Karpas-422 (cell line): ENCODE results near the gene LRRC4C. TPM values are rescaled to one million over a fixed set of nuclear protein-coding genes. Genes with fewer than 3 reads are reported as not detected.

Source experiments
- DNase-seq: peaks from one replicate; pipeline ENCODE4 v3.0.0-alpha.2; 2015
- H2AFZ ChIP-seq: fragments of 200-600 bp; sonication (generic); 2 replicates; pipeline ENCODE4 v1.6.1; 2014; ENCODE audit warnings: antibody characterized with exemption, low read length, mixed read lengths
- H3K27ac ChIP-seq: fragments of 200-600 bp; sonication (generic); 2 replicates; pipeline ENCODE4 v1.5.1; 2014; ENCODE audit warnings: mild to moderate bottlenecking, low read length, moderate library complexity
- H3K27me3 ChIP-seq: fragments of 200-600 bp; sonication (generic); 2 replicates; pipeline ENCODE4 v1.6.1; 2014; ENCODE audit warnings: low read length, mixed read lengths
- H3K36me3 ChIP-seq: fragments of 200-600 bp; sonication (generic); 2 replicates; pipeline ENCODE4 v1.6.1; 2014; ENCODE audit warnings: low read length, mixed read lengths; ENCODE audit not compliant: insufficient read depth
- H3K4me1 ChIP-seq: fragments of 200-600 bp; sonication (generic); 2 replicates; pipeline ENCODE4 v1.6.1; 2014; ENCODE audit warnings: mild to moderate bottlenecking, low read length, mixed read lengths
- H3K4me2 ChIP-seq: fragments of 200-600 bp; sonication (generic); 2 replicates; pipeline ENCODE4 v1.6.1; 2014; ENCODE audit warnings: low read length, low read depth, mild to moderate bottlenecking; ENCODE audit not compliant: poor library complexity, severe bottlenecking
- H3K4me3 ChIP-seq: fragments of 200-600 bp; sonication (generic); 2 replicates; pipeline ENCODE4 v1.5.1; 2014; ENCODE audit warnings: mild to moderate bottlenecking, antibody characterized with exemption, low read length, mixed read lengths
- H3K79me2 ChIP-seq: fragments of 200-600 bp; sonication (generic); 2 replicates; pipeline ENCODE4 v1.6.1; 2014; ENCODE audit warnings: mild to moderate bottlenecking, low read length, mixed read lengths
- H3K9ac ChIP-seq: fragments of 200-600 bp; sonication (generic); 2 replicates; pipeline ENCODE4 v1.6.0; 2014; ENCODE audit warnings: low read length
- H3K9me2 ChIP-seq: fragments of 200-600 bp; sonication (generic), shearing (Covaris generic); replicated peaks from 2 replicates; pipeline ENCODE4 v1.6.0; 2014; ENCODE audit warnings: mild to moderate bottlenecking, low read length, moderate library complexity; ENCODE audit not compliant: insufficient read depth
- H3K9me3 ChIP-seq: fragments of 300-700, 200-600 bp; sonication (generic); 2 replicates; pipeline ENCODE4 v1.6.1; 2014; ENCODE audit warnings: low read length, mixed read lengths
- H4K20me1 ChIP-seq: fragments of 200-600 bp; sonication (generic); 2 replicates; pipeline ENCODE4 v1.6.1; 2014; ENCODE audit warnings: mild to moderate bottlenecking, antibody characterized with exemption, low read length, low read depth; ENCODE audit not compliant: insufficient read depth
- total RNA-seq: library from RNA; depleted of rRNA; stranded (reverse); fragments of >200 nt; shearing (Covaris generic); gene quantifications from 2 replicates; pipeline ENCODE4 v1.2.3, GENCODE V29; 2014; ENCODE audit warnings: low replicate concordance

Gene LRRC4C
- total RNA-seq, 1 experiment from 2014 or later = not detected

GRCh38 chr11:40445391-40445790, 1014.1 kb downstream of the LRRC4C start:
- H3K9me3 ChIP-seq = peaks cover 19% of the 10 kb centered on the region

GRCh38 chr11:40444151-40444550, 1015.3 kb downstream of the LRRC4C start:
- Histone ChIP-seq H3K4me3 (no peak overlapping the region), H3K4me1 (no peaks in the 10 kb centered on the region), H3K27me3 (no peaks in the 10 kb centered on the region), H4K20me1 (no peaks in the 10 kb centered on the region), H3K27ac (no peak overlapping the region), H2AFZ (no peak overlapping the region), H3K9ac (no peak overlapping the region), H3K36me3 (no peaks in the 10 kb centered on the region), H3K9me2 (no peaks in the 10 kb centered on the region), H3K4me2 (no peak overlapping the region), H3K9me3 (peaks cover 24% of the 10 kb centered on the region), H3K79me2 (no peaks in the 10 kb centered on the region)
- no peak for DNase-seq

More at GRCh38 chr11:40445391-40445790, 1014.1 kb downstream of the LRRC4C start:
- no peak overlapping the region for H3K27ac ChIP-seq
- H3K4me2 ChIP-seq = no peak overlapping the region
- H3K9me2 ChIP-seq = no peaks in the 10 kb centered on the region
- no peak overlapping the region for H3K9ac ChIP-seq
- no peak overlapping the region for H2AFZ ChIP-seq
- no peaks in the 10 kb centered on the region for H3K4me1 ChIP-seq
- no peaks in the 10 kb centered on the region for H3K27me3 ChIP-seq
- DNase-seq = no peak
- no peaks in the 10 kb centered on the region for H4K20me1 ChIP-seq
- H3K4me3 ChIP-seq = no peak overlapping the region
- H3K36me3 ChIP-seq = no peaks in the 10 kb centered on the region
- no peaks in the 10 kb centered on the region for H3K79me2 ChIP-seq

DNA sequence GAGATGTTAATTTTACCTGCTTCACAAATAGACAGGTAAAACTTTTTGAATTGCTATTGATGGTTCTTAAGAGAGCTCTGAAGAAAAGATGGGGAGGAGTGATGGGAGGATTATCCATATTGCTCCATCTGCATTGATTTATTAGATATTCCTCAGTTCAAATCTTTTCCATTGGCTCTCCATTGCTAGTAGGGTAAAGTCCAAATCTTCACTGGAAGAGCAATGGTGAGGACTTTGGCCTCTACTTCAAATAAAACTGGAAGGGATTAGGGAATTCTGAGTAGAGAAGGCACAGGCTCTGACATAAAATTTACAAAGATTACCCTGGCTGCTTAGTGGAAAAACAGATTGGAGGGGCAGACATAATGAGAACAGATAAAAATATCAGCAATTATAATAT, 1024.1 kb downstream of the LRRC4C start:
- Histone ChIP-seq H3K36me3 (no peaks in the 10 kb centered on the region), H3K9me3 (peaks cover 25% of the 10 kb centered on the region), H3K27me3 (no peaks in the 10 kb centered on the region), H4K20me1 (no peaks in the 10 kb centered on the region), H3K79me2 (no peaks in the 10 kb centered on the region), H3K9me2 (no peaks in the 10 kb centered on the region), H3K4me2 (no peak overlapping the region), H3K9ac (no peak overlapping the region), H3K4me3 (no peak overlapping the region), H2AFZ (no peak overlapping the region), H3K27ac (no peak overlapping the region), H3K4me1 (no peaks in the 10 kb centered on the region)
- DNase-seq = no peak

DNA sequence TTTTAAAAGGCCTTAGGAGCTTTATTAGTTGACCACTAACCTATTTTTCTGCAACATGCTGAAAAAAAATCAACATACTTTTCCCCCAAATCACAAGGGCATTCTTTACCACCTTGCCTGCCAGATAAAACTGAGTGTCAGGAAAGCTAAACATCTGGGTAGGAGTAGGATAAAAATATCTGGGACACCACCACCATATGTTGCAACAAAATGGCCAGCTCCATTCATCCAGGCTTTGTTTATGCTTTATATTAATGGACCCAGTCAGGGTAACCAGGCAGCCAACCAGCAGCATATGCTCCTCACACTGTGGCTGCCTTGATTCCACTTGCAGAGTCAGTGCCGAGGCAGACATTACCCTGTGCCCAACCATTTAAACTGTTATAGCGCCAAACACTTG, 1024.5 kb downstream of the LRRC4C start:
- H4K20me1 ChIP-seq = no peaks in the 10 kb centered on the region
- H3K9ac ChIP-seq = no peak overlapping the region
- peaks cover 28% of the 10 kb centered on the region for H3K9me3 ChIP-seq
- DNase-seq = no peak
- no peaks in the 10 kb centered on the region for H3K27me3 ChIP-seq
- H3K4me3 ChIP-seq = no peak overlapping the region
- no peaks in the 10 kb centered on the region for H3K79me2 ChIP-seq
- H3K4me1 ChIP-seq = no peaks in the 10 kb centered on the region
- H3K36me3 ChIP-seq = no peaks in the 10 kb centered on the region
- H3K4me2 ChIP-seq = no peak overlapping the region
- H3K9me2 ChIP-seq = no peaks in the 10 kb centered on the region
- no peak overlapping the region for H2AFZ ChIP-seq
- H3K27ac ChIP-seq = no peak overlapping the region

DNA sequence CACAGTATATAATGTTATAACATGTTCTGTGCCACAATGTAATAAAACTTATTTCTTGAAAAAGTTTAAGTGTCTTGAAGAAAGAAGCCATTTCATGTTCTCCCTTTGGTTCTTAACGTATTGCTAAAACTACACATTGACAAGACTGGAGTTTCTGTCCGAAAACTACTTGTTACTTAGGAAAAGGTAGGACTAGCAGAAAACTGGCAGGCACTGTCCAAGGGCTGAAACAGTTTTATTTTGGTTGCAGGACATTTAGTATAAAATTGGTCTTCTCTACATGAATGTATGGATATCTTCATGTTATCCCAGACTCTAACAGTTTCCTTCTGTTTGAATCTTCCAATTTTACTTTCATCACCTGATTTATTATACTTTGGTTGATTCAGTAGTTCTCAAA, 1027.1 kb downstream of the LRRC4C start:
- H4K20me1 ChIP-seq = no peaks in the 10 kb centered on the region
- no peaks in the 10 kb centered on the region for H3K27me3 ChIP-seq
- H2AFZ ChIP-seq = no peak overlapping the region
- no peak overlapping the region for H3K27ac ChIP-seq
- H3K4me1 ChIP-seq = no peaks in the 10 kb centered on the region
- H3K9ac ChIP-seq = no peak overlapping the region
- peaks cover 19% of the 10 kb centered on the region for H3K9me3 ChIP-seq
- no peaks in the 10 kb centered on the region for H3K79me2 ChIP-seq
- H3K36me3 ChIP-seq = no peaks in the 10 kb centered on the region
- H3K4me2 ChIP-seq = no peak overlapping the region
- H3K4me3 ChIP-seq = no peak overlapping the region
- H3K9me2 ChIP-seq = no peaks in the 10 kb centered on the region
- no peak for DNase-seq

GRCh38 chr11:40425168-40425567, 1034.3 kb downstream of the LRRC4C start:
- Histone ChIP-seq H3K27me3 (no peaks in the 10 kb centered on the region), H3K4me2 (no peak overlapping the region), H4K20me1 (no peaks in the 10 kb centered on the region), H3K9ac (no peak overlapping the region), H3K4me1 (no peaks in the 10 kb centered on the region), H3K36me3 (no peaks in the 10 kb centered on the region), H2AFZ (no peak overlapping the region), H3K4me3 (no peak overlapping the region), H3K27ac (no peak overlapping the region), H3K9me2 (no peaks in the 10 kb centered on the region), H3K79me2 (no peaks in the 10 kb centered on the region), H3K9me3 (peaks cover 13% of the 10 kb centered on the region)
- no peak for DNase-seq

DNA sequence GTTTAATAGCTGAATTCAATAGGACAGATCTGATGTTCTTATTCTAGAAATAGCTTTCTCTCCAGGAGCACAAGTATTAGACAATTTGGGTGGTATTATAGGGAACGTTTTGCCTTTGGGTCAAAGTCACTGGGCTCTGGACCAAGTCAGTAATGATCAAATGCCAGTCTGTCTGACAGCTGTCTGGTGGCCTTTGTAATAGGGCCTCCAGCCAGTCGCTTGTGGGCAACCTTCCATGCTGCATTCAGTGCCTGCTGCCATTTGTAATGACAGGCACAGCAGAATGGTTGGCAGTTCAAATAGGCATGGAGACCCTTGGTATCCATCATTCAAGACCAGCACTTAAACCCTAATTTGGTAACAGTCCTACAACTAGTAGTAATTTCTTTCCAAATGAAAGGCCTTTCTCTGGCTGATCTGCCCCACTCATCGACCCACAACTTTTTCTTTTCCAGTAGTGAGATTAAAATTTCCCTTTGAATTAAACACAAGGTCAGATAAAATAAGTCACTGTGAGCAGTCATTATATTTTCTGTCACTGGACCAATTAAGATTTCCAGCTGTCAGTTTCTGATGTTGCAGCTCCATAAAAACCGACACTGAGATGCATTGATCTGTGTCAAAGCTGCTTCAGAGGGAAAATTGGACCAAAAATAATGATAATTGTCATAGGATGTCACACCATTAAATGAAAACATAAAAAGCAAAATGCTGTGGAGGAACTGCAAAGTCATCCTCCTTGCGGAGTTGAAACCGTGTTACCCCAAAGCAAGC, 1038.1 kb downstream of the LRRC4C start:
- Histone ChIP-seq H3K9me3 (peaks cover 18% of the 10 kb centered on the region), H2AFZ (no peak overlapping the region), H3K4me2 (no peak overlapping the region), H3K9me2 (no peaks in the 10 kb centered on the region), H3K36me3 (no peaks in the 10 kb centered on the region), H3K79me2 (no peaks in the 10 kb centered on the region), H3K27ac (no peak overlapping the region), H3K4me1 (no peaks in the 10 kb centered on the region), H3K27me3 (no peaks in the 10 kb centered on the region), H3K9ac (no peak overlapping the region), H4K20me1 (no peaks in the 10 kb centered on the region), H3K4me3 (no peak overlapping the region)
- no peak for DNase-seq

GRCh38 chr11:40417627-40418026, 1041.8 kb downstream of the LRRC4C start:
- no peak overlapping the region for H3K27ac ChIP-seq
- no peaks in the 10 kb centered on the region for H3K27me3 ChIP-seq
- H3K9ac ChIP-seq = no peak overlapping the region
- H3K9me2 ChIP-seq = no peaks in the 10 kb centered on the region
- no peaks in the 10 kb centered on the region for H3K4me1 ChIP-seq
- no peak overlapping the region for H2AFZ ChIP-seq
- H3K36me3 ChIP-seq = no peaks in the 10 kb centered on the region
- H3K4me2 ChIP-seq = no peak overlapping the region
- no peaks in the 10 kb centered on the region for H4K20me1 ChIP-seq
- no peak for DNase-seq
- H3K79me2 ChIP-seq = no peaks in the 10 kb centered on the region
- H3K9me3 ChIP-seq = peaks cover 33% of the 10 kb centered on the region
- H3K4me3 ChIP-seq = no peak overlapping the region
